ENCODE data around the gene CALHM6. TPM values are rescaled to one million over a fixed set of nuclear protein-coding genes. Genes with fewer than 3 reads are reported as not detected.

Gene CALHM6
- polyA plus RNA-seq, 1 of the 3 experiments (the other 2 are of a cell fraction) = 0.51 TPM

DNA sequence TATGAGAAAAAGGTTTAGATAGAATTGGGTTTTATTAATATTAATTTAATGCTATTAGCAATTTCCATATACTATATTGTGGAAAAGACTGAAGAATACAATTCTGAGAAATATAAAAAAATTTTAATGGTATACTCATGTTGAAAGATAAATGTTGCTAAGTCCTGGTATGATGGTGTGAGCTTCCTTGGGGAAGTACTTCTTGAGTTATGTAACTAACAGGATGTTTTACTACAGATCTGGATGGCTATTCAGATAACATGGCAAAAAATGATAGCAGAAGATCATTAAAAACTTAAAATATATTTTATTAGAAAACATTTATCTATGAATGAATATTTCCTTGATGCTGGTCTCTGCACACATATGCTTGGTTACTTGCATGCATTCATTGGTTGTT is 23.5 kb upstream of the CALHM6 start:
- Histone ChIP-seq H3K4me1 (ENCODE audit: control insufficient read depth in 1 of 2, insufficient read depth in 2 of 2, low read depth in 1 of 2, low read length in 1 of 2) (peaks cover 0 to 17% of the 10 kb centered on the region in 2 experiments; a peak in 2 of 4 replicates), H3K4me2 (no peak overlapping the region), H3F3A (replicated peaks; ENCODE audit: insufficient read depth) (peaks cover 12% of the 10 kb centered on the region), H3K36me3 (replicated peaks in 1 of 2; ENCODE audit: control insufficient read depth in 1 of 2, insufficient read depth in 2 of 2, low read length in 1 of 2) (peaks cover 32 to 38% of the 10 kb centered on the region in 2 experiments), H3K4me3 (ENCODE audit: low read depth in 2 of 2, low read length in 1 of 2) (no peak overlapping the region), H3K9me2 (no peaks in the 10 kb centered on the region), H3K9me3 (no peaks in the 10 kb centered on the region), H4K20me1 (ENCODE audit: insufficient read depth) (no peaks in the 10 kb centered on the region), H3K79me2 (ENCODE audit: insufficient read depth) (no peaks in the 10 kb centered on the region), H3K9ac (no peak overlapping the region), H3K27me3 (ENCODE audit: insufficient read depth) (no peaks in the 10 kb centered on the region), H2AFZ (ENCODE audit: low read depth) (no peak overlapping the region), H3K27ac (ENCODE audit: low read depth in 2 of 2, low read length in 1 of 2) (no peak overlapping the region)
- CTCF ChIA-PET = no interaction called here
- TF ChIP-seq MEF2A (IDR thresholded peaks at IDR 0.05; ENCODE audit: borderline replicate concordance, low read depth) = no peak
- no peak for TF ChIP-seq FOSL2 (IDR thresholded peaks at IDR 0.05; ENCODE audit: borderline replicate concordance, low read depth)
- no peak for TF ChIP-seq POLR2AphosphoS5 (IDR thresholded peaks at IDR 0.05; ENCODE audit: low read depth, low read length)
- TF ChIP-seq TEAD4 (IDR thresholded peaks at IDR 0.05; ENCODE audit: borderline replicate concordance, insufficient read depth) = no peak
- no peak for TF ChIP-seq RXRA (IDR thresholded peaks at IDR 0.05; ENCODE audit: borderline replicate concordance, low read depth)
- no peak for TF ChIP-seq EZH2phosphoT487 (IDR thresholded peaks at IDR 0.05; ENCODE audit: borderline replicate concordance, low read depth)
- TF ChIP-seq GATA2 (CRISPR knock-in tag; IDR thresholded peaks at IDR 0.05) = no peak
- TF ChIP-seq, protein P1, sequence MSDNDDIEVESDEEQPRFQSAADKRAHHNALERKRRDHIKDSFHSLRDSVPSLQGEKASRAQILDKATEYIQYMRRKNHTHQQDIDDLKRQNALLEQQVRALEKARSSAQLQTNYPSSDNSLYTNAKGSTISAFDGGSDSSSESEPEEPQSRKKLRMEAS (IDR thresholded peaks at IDR 0.05; ENCODE audit: low read depth) = no peak
- TF ChIP-seq, protein P2, sequence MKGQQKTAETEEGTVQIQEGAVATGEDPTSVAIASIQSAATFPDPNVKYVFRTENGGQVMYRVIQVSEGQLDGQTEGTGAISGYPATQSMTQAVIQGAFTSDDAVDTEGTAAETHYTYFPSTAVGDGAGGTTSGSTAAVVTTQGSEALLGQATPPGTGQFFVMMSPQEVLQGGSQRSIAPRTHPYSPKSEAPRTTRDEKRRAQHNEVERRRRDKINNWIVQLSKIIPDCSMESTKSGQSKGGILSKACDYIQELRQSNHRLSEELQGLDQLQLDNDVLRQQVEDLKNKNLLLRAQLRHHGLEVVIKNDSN (IDR thresholded peaks at IDR 0.05; ENCODE audit: borderline replicate concordance, low read depth) = no peak
- no peak for TF ChIP-seq RCOR1 (IDR thresholded peaks at IDR 0.05; ENCODE audit: low read length)
- no peak for TF ChIP-seq EP300 (IDR thresholded peaks at IDR 0.05; ENCODE audit: borderline replicate concordance in 1 of 2, low read depth in 1 of 2, low read length in 1 of 2)
- TF ChIP-seq, protein P3, sequence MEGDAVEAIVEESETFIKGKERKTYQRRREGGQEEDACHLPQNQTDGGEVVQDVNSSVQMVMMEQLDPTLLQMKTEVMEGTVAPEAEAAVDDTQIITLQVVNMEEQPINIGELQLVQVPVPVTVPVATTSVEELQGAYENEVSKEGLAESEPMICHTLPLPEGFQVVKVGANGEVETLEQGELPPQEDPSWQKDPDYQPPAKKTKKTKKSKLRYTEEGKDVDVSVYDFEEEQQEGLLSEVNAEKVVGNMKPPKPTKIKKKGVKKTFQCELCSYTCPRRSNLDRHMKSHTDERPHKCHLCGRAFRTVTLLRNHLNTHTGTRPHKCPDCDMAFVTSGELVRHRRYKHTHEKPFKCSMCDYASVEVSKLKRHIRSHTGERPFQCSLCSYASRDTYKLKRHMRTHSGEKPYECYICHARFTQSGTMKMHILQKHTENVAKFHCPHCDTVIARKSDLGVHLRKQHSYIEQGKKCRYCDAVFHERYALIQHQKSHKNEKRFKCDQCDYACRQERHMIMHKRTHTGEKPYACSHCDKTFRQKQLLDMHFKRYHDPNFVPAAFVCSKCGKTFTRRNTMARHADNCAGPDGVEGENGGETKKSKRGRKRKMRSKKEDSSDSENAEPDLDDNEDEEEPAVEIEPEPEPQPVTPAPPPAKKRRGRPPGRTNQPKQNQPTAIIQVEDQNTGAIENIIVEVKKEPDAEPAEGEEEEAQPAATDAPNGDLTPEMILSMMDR (IDR thresholded peaks at IDR 0.05) = no peak
- no peak for TF ChIP-seq CHD2 (IDR thresholded peaks at IDR 0.05; ENCODE audit: low read length, partially characterized antibody)
- TF ChIP-seq TAF1 (IDR thresholded peaks at IDR 0.05; ENCODE audit: borderline replicate concordance, low read depth, low read length) = no peak
- TF ChIP-seq NFIC (IDR thresholded peaks at IDR 0.05; ENCODE audit: borderline replicate concordance) = no peak
- TF ChIP-seq JUND (IDR thresholded peaks at IDR 0.05) = no peak
- TF ChIP-seq YY1 (IDR thresholded peaks at IDR 0.05; ENCODE audit: low read depth) = no peak
- TF ChIP-seq FOXM1 (IDR thresholded peaks at IDR 0.05; ENCODE audit: low read depth) = no peak
- POLR2A ChIA-PET = no interaction called here
- no peak for DNase-seq
